ENCODE data around the gene ABR. TPM values are rescaled to one million over a fixed set of nuclear protein-coding genes. Genes with fewer than 3 reads are reported as not detected.

Gene ABR
- total RNA-seq, 2 donors from 2014 or later: 80.7 to 82.7 TPM

DNA sequence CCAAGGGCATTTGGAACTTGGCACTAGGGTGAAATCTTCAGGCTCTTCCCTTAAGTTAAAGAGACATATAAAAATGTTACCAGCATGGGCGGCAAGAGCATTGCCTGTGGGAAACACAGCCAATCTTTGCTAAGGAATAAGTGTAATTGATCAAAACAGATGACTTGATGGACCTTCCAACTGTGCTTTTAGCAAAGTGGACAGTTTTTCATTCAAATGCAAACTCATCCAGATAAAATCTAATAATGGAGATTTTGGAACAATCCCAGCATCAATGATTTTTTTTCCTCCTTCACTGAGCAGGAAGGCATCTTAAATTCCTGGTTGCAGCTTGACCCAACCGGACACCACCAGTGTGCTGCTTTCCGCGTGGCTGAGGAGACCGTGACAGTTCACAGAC is 47.6 kb upstream of the ABR start:
- no peaks in the 10 kb centered on the region for H3K9me3 ChIP-seq
- TF ChIP-seq POLR2AphosphoS5 (IDR thresholded peaks at IDR 0.05) (no peak), POLR2A (IDR thresholded peaks at IDR 0.05) (no peak)
- TF ChIP-seq, protein P1, sequence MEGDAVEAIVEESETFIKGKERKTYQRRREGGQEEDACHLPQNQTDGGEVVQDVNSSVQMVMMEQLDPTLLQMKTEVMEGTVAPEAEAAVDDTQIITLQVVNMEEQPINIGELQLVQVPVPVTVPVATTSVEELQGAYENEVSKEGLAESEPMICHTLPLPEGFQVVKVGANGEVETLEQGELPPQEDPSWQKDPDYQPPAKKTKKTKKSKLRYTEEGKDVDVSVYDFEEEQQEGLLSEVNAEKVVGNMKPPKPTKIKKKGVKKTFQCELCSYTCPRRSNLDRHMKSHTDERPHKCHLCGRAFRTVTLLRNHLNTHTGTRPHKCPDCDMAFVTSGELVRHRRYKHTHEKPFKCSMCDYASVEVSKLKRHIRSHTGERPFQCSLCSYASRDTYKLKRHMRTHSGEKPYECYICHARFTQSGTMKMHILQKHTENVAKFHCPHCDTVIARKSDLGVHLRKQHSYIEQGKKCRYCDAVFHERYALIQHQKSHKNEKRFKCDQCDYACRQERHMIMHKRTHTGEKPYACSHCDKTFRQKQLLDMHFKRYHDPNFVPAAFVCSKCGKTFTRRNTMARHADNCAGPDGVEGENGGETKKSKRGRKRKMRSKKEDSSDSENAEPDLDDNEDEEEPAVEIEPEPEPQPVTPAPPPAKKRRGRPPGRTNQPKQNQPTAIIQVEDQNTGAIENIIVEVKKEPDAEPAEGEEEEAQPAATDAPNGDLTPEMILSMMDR (IDR thresholded peaks at IDR 0.05): no peak
- H3K27ac ChIP-seq: no peak overlapping the region
- no peak overlapping the region for H3K4me3 ChIP-seq
- intact Hi-C loops (cut with DNase I): no loop called here
- H3K27me3 ChIP-seq (replicated peaks; ENCODE audit: insufficient read depth): peaks cover 4% of the 10 kb centered on the region
- 78% methylated on average over 5 of the region's 5 CpGs for WGBS
- no peak for DNase-seq (ENCODE audit: low spot score)
- no peaks in the 10 kb centered on the region for H3K36me3 ChIP-seq
- peaks cover 9% of the 10 kb centered on the region for H3K4me1 ChIP-seq (replicated peaks)

DNA sequence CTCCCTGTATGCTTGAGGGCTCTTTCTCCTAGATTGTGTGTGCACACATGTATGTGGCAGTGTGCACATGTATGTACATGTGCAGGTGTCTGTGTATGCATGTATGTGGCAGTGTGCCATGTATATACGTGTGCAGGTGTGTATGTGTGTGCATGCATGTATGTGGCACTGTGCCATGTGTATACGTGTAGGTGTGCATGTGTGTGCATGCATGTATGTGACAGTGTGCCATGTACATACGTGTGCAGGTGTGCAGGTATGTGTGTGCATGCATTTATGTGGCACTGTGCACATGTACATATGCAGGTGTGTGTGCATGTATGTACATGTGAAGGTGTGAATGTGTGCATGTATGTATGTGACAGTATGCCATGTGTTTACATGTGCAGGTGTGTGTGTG is 46.5 kb upstream of the ABR start:
- Histone ChIP-seq H3K9me3 (no peaks in the 10 kb centered on the region), H3K27me3 (replicated peaks; ENCODE audit: insufficient read depth) (peaks cover 4% of the 10 kb centered on the region), H3K36me3 (no peaks in the 10 kb centered on the region), H3K27ac (no peak overlapping the region), H3K4me3 (no peak overlapping the region), H3K4me1 (replicated peaks) (peaks cover 9% of the 10 kb centered on the region)
- WGBS: 86% methylated on average over 3 of the region's 3 CpGs
- no peak for DNase-seq (ENCODE audit: low spot score)
- TF ChIP-seq, protein P1 (IDR thresholded peaks at IDR 0.05): no peak
- intact Hi-C loops (cut with DNase I): no loop called here

DNA sequence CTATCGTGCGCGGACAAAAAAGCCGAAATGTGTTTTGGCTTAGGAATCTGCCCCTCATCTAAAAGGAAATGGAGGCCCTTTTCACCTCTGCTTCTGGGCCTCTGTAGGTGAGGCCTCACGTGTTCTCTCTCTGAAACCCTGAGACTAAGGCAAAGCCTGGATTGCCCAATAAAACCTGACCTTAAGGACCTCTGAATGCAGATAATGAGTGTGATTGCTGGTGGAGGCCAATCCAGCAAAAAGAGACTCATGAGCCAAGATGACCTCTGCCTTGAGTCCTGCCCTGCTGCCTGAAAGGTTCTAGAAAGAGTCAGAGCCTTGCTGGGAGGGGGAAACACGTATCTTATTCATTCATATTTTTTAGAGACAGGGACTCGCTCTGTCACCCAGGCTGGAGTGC is 44.5 kb upstream of the ABR start:
- TF ChIP-seq POLR2A (IDR thresholded peaks at IDR 0.05) (no peak), POLR2AphosphoS5 (IDR thresholded peaks at IDR 0.05) (no peak)
- TF ChIP-seq, protein P1 (IDR thresholded peaks at IDR 0.05): no peak
- intact Hi-C loops (cut with DNase I): no loop called here

DNA sequence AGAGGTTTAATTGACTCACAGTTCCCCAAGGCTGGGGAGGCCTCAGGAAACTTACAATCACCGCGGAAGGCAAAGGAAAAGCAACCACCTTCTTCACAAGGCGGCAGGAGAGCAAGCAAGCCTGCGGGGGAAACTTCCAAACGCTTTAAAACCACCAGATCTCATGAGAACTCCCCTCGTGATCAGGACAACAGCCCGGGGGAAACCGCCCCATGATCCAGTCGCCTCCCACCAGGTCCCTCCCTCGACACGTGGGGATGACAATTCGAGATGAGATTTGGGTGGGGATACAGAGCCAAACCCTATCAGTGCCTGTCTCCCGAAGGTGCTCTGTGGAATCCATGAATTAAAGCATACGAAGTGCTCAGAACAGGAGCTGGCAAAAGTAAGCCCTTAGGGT is 43.9 kb upstream of the ABR start:
- Histone ChIP-seq H3K4me3 (no peak overlapping the region), H3K27ac (no peak overlapping the region), H3K36me3 (no peaks in the 10 kb centered on the region), H3K4me1 (replicated peaks) (peaks cover 4% of the 10 kb centered on the region), H3K9me3 (no peaks in the 10 kb centered on the region), H3K27me3 (replicated peaks; ENCODE audit: insufficient read depth) (no peaks in the 10 kb centered on the region)
- no peak for DNase-seq (ENCODE audit: low spot score)
- WGBS: 71% methylated on average over 14 of the region's 14 CpGs
- intact Hi-C loops (cut with DNase I): no loop called here
- TF ChIP-seq, protein P1 (IDR thresholded peaks at IDR 0.05): no peak
- TF ChIP-seq POLR2A (IDR thresholded peaks at IDR 0.05) (no peak), POLR2AphosphoS5 (IDR thresholded peaks at IDR 0.05) (no peak)

More for the DNA sequence above, 44.5 kb upstream of the ABR start:
- Histone ChIP-seq H3K27ac (no peak overlapping the region), H3K27me3 (replicated peaks; ENCODE audit: insufficient read depth) (no peaks in the 10 kb centered on the region), H3K4me1 (replicated peaks) (peaks cover 9% of the 10 kb centered on the region), H3K9me3 (no peaks in the 10 kb centered on the region), H3K36me3 (no peaks in the 10 kb centered on the region), H3K4me3 (no peak overlapping the region)
- 92% methylated on average over 7 of the region's 7 CpGs for WGBS
- no peak for DNase-seq (ENCODE audit: low spot score)

DNA sequence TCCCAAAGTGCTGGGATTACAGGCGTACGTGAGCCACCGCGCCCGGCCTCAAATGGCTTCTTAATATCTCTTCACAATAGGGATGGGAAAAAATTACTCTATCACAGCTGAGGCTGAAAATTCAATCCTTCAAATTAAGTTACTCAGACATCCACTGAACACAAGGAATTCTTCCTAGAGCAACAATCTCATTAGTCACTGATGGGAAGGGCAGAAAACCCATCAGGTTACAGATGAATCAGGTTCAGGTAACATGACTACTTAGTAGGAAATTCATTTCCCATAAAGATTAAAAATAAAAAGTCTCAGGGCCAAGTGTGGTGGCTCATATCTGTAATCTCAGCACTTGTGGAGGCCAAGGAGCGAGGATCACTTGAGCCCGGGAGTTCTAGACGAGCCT is 42.5 kb upstream of the ABR start:
- H3K9me3 ChIP-seq: no peaks in the 10 kb centered on the region
- no peaks in the 10 kb centered on the region for H3K27me3 ChIP-seq (replicated peaks; ENCODE audit: insufficient read depth)
- intact Hi-C loops (cut with DNase I): no loop called here
- no peak for TF ChIP-seq POLR2A (IDR thresholded peaks at IDR 0.05)
- TF ChIP-seq, protein P1 (IDR thresholded peaks at IDR 0.05): no peak
- TF ChIP-seq POLR2AphosphoS5 (IDR thresholded peaks at IDR 0.05): no peak
- DNase-seq (ENCODE audit: low spot score): no peak
- H3K27ac ChIP-seq: no peak overlapping the region
- H3K36me3 ChIP-seq: no peaks in the 10 kb centered on the region
- H3K4me3 ChIP-seq: no peak overlapping the region
- no peaks in the 10 kb centered on the region for H3K4me1 ChIP-seq (replicated peaks)
- 93% methylated on average over 8 of the region's 8 CpGs for WGBS

All from prostate gland (tissue), 2 donors.